ENCODE data around the gene TP53RK.

Gene TP53RK

GRCh38 chr20:46644733-46645132, 44.5 kb downstream of the TP53RK start:
- no peak overlapping the region for H3K27ac ChIP-seq (ENCODE audit: low read depth, low read length)
- no peak overlapping the region for H3K9ac ChIP-seq (ENCODE audit: low read length)
- DNase-seq, result no peak
- H2BK12ac ChIP-seq (ENCODE audit: low read length), result no peak overlapping the region
- H3K23ac ChIP-seq (ENCODE audit: low read length), result no peak overlapping the region
- H3K79me1 ChIP-seq (ENCODE audit: low read length), result no peaks in the 10 kb centered on the region
- H2BK120ac ChIP-seq (ENCODE audit: insufficient read depth, low read length, poor library complexity), result no peak overlapping the region
- no peak overlapping the region for H4K91ac ChIP-seq (ENCODE audit: low read depth, low read length)
- no peak overlapping the region for H2AK5ac ChIP-seq (ENCODE audit: low read length)
- H3K14ac ChIP-seq (ENCODE audit: low read length), result no peak overlapping the region
- no CpG with 5 or more reads among the region's 1 CpG for WGBS (ENCODE audit: extremely low coverage, insufficient coverage, insufficient read length)
- no peaks in the 10 kb centered on the region for H3K27me3 ChIP-seq (ENCODE audit: insufficient read depth, low read length)
- H3K79me2 ChIP-seq (ENCODE audit: control insufficient read depth, insufficient read depth, low read length, poor library complexity), result no peaks in the 10 kb centered on the region
- H4K12ac ChIP-seq (ENCODE audit: low read depth, low read length), result no peak overlapping the region
- no peak overlapping the region for H2BK5ac ChIP-seq (ENCODE audit: low read depth, low read length, poor library complexity)
- no peaks in the 10 kb centered on the region for H3K9me3 ChIP-seq (ENCODE audit: insufficient read depth, low read depth, low read length)
- no peak overlapping the region for H4K8ac ChIP-seq (ENCODE audit: low read depth, low read length)
- H3K4me2 ChIP-seq (ENCODE audit: low read length), result no peak overlapping the region
- H3K4me1 ChIP-seq (ENCODE audit: control insufficient read depth in 1 of 2, insufficient read depth in 2 of 2, low read length in 2 of 2), result peaks cover 0 to 5% of the 10 kb centered on the region in 2 experiments
- H3K18ac ChIP-seq (ENCODE audit: low read length), result no peak overlapping the region
- no peak overlapping the region for H2AFZ ChIP-seq (ENCODE audit: insufficient read depth, low read length, poor library complexity)
- no peak overlapping the region for H3K4ac ChIP-seq (ENCODE audit: low read depth, low read length)
- no peaks in the 10 kb centered on the region for H3K36me3 ChIP-seq (ENCODE audit: control insufficient read depth in 1 of 2, insufficient read depth in 2 of 2, low read length in 2 of 2)
- no peak overlapping the region for H3K4me3 ChIP-seq (ENCODE audit: low read depth, low read length)

DNA sequence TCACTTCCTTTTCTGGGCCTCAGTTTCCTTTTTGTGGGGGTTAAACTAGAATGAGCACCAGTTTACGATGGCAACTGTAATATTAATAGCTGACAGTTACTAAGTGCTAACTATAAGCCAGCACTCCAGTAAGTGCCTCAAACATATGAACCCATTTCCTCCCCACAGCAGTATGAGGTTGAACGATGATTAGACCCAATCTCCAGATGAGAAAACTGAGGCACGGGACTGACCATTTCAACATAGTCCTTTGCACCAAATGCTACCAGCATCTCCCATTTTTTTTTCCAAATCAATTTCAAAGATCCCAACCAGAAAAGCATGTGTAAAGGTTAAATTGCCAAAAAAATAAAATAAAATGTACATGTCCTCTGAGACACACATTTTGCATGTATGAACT, 45.1 kb downstream of the TP53RK start:
- no peak overlapping the region for H2BK12ac ChIP-seq (ENCODE audit: low read length)
- no peak for DNase-seq
- no peaks in the 10 kb centered on the region for H3K9me3 ChIP-seq (ENCODE audit: insufficient read depth, low read depth, low read length)
- H3K18ac ChIP-seq (ENCODE audit: low read length), result no peak overlapping the region
- no CpG with 5 or more reads among the region's 3 CpGs for WGBS (ENCODE audit: extremely low coverage, insufficient coverage, insufficient read length)
- H3K27ac ChIP-seq (ENCODE audit: low read depth, low read length), result no peak overlapping the region
- H2AK5ac ChIP-seq (ENCODE audit: low read length), result no peak overlapping the region
- H3K79me2 ChIP-seq (ENCODE audit: control insufficient read depth, insufficient read depth, low read length, poor library complexity), result no peaks in the 10 kb centered on the region
- no peaks in the 10 kb centered on the region for H3K27me3 ChIP-seq (ENCODE audit: insufficient read depth, low read length)
- no peak overlapping the region for H4K12ac ChIP-seq (ENCODE audit: low read depth, low read length)
- H2BK5ac ChIP-seq (ENCODE audit: low read depth, low read length, poor library complexity), result no peak overlapping the region
- no peak overlapping the region for H3K4ac ChIP-seq (ENCODE audit: low read depth, low read length)
- no peak overlapping the region for H4K91ac ChIP-seq (ENCODE audit: low read depth, low read length)
- no peak overlapping the region for H3K9ac ChIP-seq (ENCODE audit: low read length)
- H3K14ac ChIP-seq (ENCODE audit: low read length), result no peak overlapping the region
- H2BK120ac ChIP-seq (ENCODE audit: insufficient read depth, low read length, poor library complexity), result no peak overlapping the region
- H3K4me3 ChIP-seq (ENCODE audit: low read depth, low read length), result no peak overlapping the region
- no peaks in the 10 kb centered on the region for H3K79me1 ChIP-seq (ENCODE audit: low read length)
- no peaks in the 10 kb centered on the region for H3K36me3 ChIP-seq (ENCODE audit: control insufficient read depth in 1 of 2, insufficient read depth in 2 of 2, low read length in 2 of 2)
- no peak overlapping the region for H4K8ac ChIP-seq (ENCODE audit: low read depth, low read length)
- no peak overlapping the region for H3K23ac ChIP-seq (ENCODE audit: low read length)
- H2AFZ ChIP-seq (ENCODE audit: insufficient read depth, low read length, poor library complexity), result no peak overlapping the region
- H3K4me1 ChIP-seq (ENCODE audit: control insufficient read depth in 1 of 2, insufficient read depth in 2 of 2, low read length in 2 of 2), result peaks cover 0 to 7% of the 10 kb centered on the region in 2 experiments
- no peak overlapping the region for H3K4me2 ChIP-seq (ENCODE audit: low read length)

DNA sequence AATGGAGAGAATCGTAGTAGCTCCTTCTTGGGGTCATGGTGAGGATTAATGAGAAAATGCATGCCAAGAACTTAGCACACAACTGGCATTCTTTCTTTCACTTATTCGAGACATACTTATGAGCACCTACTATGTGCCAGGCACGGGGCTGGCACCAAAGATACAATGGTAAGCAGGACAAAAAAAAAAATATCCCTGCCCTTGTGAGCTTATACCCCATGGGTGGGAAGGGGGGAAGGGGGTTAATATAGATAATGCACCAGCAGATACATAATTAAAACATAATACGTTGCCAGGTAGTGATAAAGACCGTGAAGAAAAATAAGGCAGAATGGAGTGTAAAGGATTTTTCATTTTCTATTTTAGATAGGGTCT, 46.3 kb downstream of the TP53RK start:
- Histone ChIP-seq H3K14ac (ENCODE audit: low read length) (no peak overlapping the region), H3K18ac (ENCODE audit: low read length) (no peak overlapping the region), H2AK5ac (ENCODE audit: low read length) (no peak overlapping the region), H3K27ac (ENCODE audit: low read depth, low read length) (no peak overlapping the region), H3K4me2 (ENCODE audit: low read length) (no peak overlapping the region), H3K9ac (ENCODE audit: low read length) (no peak overlapping the region), H3K27me3 (ENCODE audit: insufficient read depth, low read length) (no peaks in the 10 kb centered on the region), H4K8ac (ENCODE audit: low read depth, low read length) (no peak overlapping the region), H3K9me3 (ENCODE audit: insufficient read depth, low read depth, low read length) (no peaks in the 10 kb centered on the region), H3K79me2 (ENCODE audit: control insufficient read depth, insufficient read depth, low read length, poor library complexity) (no peaks in the 10 kb centered on the region), H4K12ac (ENCODE audit: low read depth, low read length) (no peak overlapping the region), H3K4me1 (ENCODE audit: control insufficient read depth in 1 of 2, insufficient read depth in 2 of 2, low read length in 2 of 2) (peaks cover 7 to 14% of the 10 kb centered on the region in 2 experiments), H2AFZ (ENCODE audit: insufficient read depth, low read length, poor library complexity) (no peak overlapping the region), H3K23ac (ENCODE audit: low read length) (no peak overlapping the region), H2BK120ac (ENCODE audit: insufficient read depth, low read length, poor library complexity) (no peak overlapping the region), H4K91ac (ENCODE audit: low read depth, low read length) (no peak overlapping the region), H3K36me3 (ENCODE audit: control insufficient read depth in 1 of 2, insufficient read depth in 2 of 2, low read length in 2 of 2) (no peaks in the 10 kb centered on the region), H3K79me1 (ENCODE audit: low read length) (peaks cover 3% of the 10 kb centered on the region), H3K4ac (ENCODE audit: low read depth, low read length) (no peak overlapping the region), H2BK12ac (ENCODE audit: low read length) (no peak overlapping the region), H3K4me3 (ENCODE audit: low read depth, low read length) (no peak overlapping the region), H2BK5ac (ENCODE audit: low read depth, low read length, poor library complexity) (no peak overlapping the region)
- no peak for DNase-seq
- no CpG with 5 or more reads among the region's 5 CpGs for WGBS (ENCODE audit: extremely low coverage, insufficient coverage, insufficient read length)

DNA sequence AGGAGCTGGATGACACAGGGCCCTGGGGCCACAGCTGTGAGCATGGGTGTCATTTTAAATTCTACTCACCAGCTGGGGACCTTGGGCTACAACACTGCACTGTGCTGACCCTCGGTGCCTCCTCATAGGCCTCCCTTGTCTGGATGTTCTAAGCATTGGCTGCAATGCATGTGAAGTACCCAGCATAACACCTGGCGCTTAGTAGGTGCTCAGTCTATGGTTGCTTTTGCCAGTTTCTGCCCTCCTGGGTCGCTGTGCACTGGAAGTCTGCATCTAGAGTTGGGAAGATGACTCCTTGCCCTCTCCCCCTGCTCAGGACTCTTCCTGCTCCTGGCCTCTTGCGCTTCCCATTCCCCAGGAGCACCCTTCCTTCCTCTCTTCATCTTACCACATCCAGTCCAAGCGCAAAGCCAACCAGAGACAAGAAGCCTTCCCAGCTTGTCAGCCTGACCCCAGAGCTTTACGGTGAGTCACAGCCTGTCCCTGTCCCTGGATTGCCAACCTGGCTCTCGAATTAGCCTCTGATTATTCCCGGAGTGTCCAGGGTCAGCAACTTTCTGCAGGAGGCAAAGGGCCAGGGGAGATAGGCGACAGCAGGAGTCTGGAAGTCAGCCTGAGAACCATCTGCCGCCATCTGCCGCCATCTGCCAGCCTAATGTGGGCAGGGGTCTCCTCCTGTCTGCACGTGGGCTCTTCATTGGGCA, 46.8 kb downstream of the TP53RK start:
- H4K91ac ChIP-seq (ENCODE audit: low read depth, low read length), result no peak overlapping the region
- no peak overlapping the region for H3K14ac ChIP-seq (ENCODE audit: low read length)
- H2BK12ac ChIP-seq (ENCODE audit: low read length), result no peak overlapping the region
- H3K36me3 ChIP-seq (ENCODE audit: control insufficient read depth in 1 of 2, insufficient read depth in 2 of 2, low read length in 2 of 2), result no peaks in the 10 kb centered on the region
- H3K79me2 ChIP-seq (ENCODE audit: control insufficient read depth, insufficient read depth, low read length, poor library complexity), result no peaks in the 10 kb centered on the region
- H3K4ac ChIP-seq (ENCODE audit: low read depth, low read length), result no peak overlapping the region
- no peak overlapping the region for H3K23ac ChIP-seq (ENCODE audit: low read length)
- H3K4me2 ChIP-seq (ENCODE audit: low read length), result no peak overlapping the region
- no peak overlapping the region for H4K12ac ChIP-seq (ENCODE audit: low read depth, low read length)
- peaks cover 7% of the 10 kb centered on the region for H3K79me1 ChIP-seq (ENCODE audit: low read length)
- H3K9ac ChIP-seq (ENCODE audit: low read length), result no peak overlapping the region
- no peak overlapping the region for H2BK120ac ChIP-seq (ENCODE audit: insufficient read depth, low read length, poor library complexity)
- no peak overlapping the region for H3K4me3 ChIP-seq (ENCODE audit: low read depth, low read length)
- no peak overlapping the region for H3K27ac ChIP-seq (ENCODE audit: low read depth, low read length)
- H3K18ac ChIP-seq (ENCODE audit: low read length), result no peak overlapping the region
- no peaks in the 10 kb centered on the region for H3K27me3 ChIP-seq (ENCODE audit: insufficient read depth, low read length)
- no peak overlapping the region for H2BK5ac ChIP-seq (ENCODE audit: low read depth, low read length, poor library complexity)
- no peak for DNase-seq
- no CpG with 5 or more reads among the region's 12 CpGs for WGBS (ENCODE audit: extremely low coverage, insufficient coverage, insufficient read length)
- H2AFZ ChIP-seq (ENCODE audit: insufficient read depth, low read length, poor library complexity), result no peak overlapping the region
- no peak overlapping the region for H2AK5ac ChIP-seq (ENCODE audit: low read length)
- peaks cover 12 to 20% of the 10 kb centered on the region in 2 experiments for H3K4me1 ChIP-seq (ENCODE audit: control insufficient read depth in 1 of 2, insufficient read depth in 2 of 2, low read length in 2 of 2)
- H3K9me3 ChIP-seq (ENCODE audit: insufficient read depth, low read depth, low read length), result no peaks in the 10 kb centered on the region
- H4K8ac ChIP-seq (ENCODE audit: low read depth, low read length), result no peak overlapping the region

Data from trophoblast cell (in vitro differentiated cells and primary cell).